Head of caudate nucleus (tissue), 42 donors: Measurements from ENCODE around the gene ATP11B.
A peak's percentile ranks its signal among the peaks of the same experiment; 100 is the strongest.
"Not testable (repeated sequence)": the region's sequence is repeated elsewhere in the genome, so short reads cannot be mapped to it uniquely, and the experiment has no call there.

ENCODE experiments used
- DNase-seq, 42 donors: peaks; one replicate each; pipeline versions ENCODE4 v3.0.0 to v3.0.0-alpha.2; 2020 to 2021; ENCODE audit warnings: mixed read lengths in 7 of 42
- intact Hi-C: fragments of 100-400 bp; cut with DNase I; formaldehyde crosslinking; loops from one replicate; pipeline ENCODE4 v1.15.0; 2022

ATP11B gene

GRCh38 chr3:182818296-182818978 is 25.1 kb downstream of the ATP11B start:
- no peak for DNase-seq
- intact Hi-C loops = no loop called here

GRCh38 chr3:182821221-182821981 is 28.1 kb downstream of the ATP11B start:
- DNase-seq = no peak
- intact Hi-C loops = no loop called here

- intact Hi-C loops, DNase-seq: not testable (repeated sequence)
These were observed 29.0 kb downstream of the ATP11B start for GRCh38 chr3:182822260-182822659.

GRCh38 chr3:182824957-182825356 is 31.7 kb downstream of the ATP11B start:
- intact Hi-C loops = no loop called here
- DNase-seq = no peak

- no peak for DNase-seq
- intact Hi-C loops = no loop called here
These were observed 36.6 kb downstream of the ATP11B start for GRCh38 chr3:182829761-182830405.

GRCh38 chr3:182837855-182838454 is 44.7 kb downstream of the ATP11B start:
- intact Hi-C loops = no loop called here
- DNase-seq = no peak

GRCh38 chr3:182843478-182843877 is 50.2 kb downstream of the ATP11B start:
- no peak for DNase-seq
- intact Hi-C loops = no loop called here

- no peak for DNase-seq
- intact Hi-C loops = no loop called here
These were observed 55.6 kb downstream of the ATP11B start for GRCh38 chr3:182848906-182849305.

GRCh38 chr3:182855076-182855475 is 61.8 kb downstream of the ATP11B start:
- peak in 2 of 42 donors; percentile 9 to 15 for DNase-seq
- intact Hi-C loops = no loop called here

GRCh38 chr3:182861348-182861747 is 68.0 kb downstream of the ATP11B start:
- intact Hi-C loops = no loop called here

GRCh38 chr3:182862159-182862860 is 69.0 kb downstream of the ATP11B start:
- no peak for DNase-seq
- intact Hi-C loops = no loop called here

More at GRCh38 chr3:182861348-182861747, 68.0 kb downstream of the ATP11B start:
- no peak for DNase-seq

GRCh38 chr3:182869059-182869458 is 75.8 kb downstream of the ATP11B start:
- intact Hi-C loops = no loop called here
- no peak for DNase-seq

GRCh38 chr3:182870917-182871316 is 77.6 kb downstream of the ATP11B start:
- DNase-seq, intact Hi-C loops: not testable (repeated sequence)

- no peak for DNase-seq
- intact Hi-C loops = no loop called here
These were observed 85.8 kb downstream of the ATP11B start for GRCh38 chr3:182879031-182879611.

- DNase-seq = no peak
- intact Hi-C loops = no loop called here
These were observed 93.2 kb downstream of the ATP11B start for GRCh38 chr3:182886497-182886896.

- DNase-seq = no peak
- intact Hi-C loops = no loop called here
These were observed 96.8 kb downstream of the ATP11B start for GRCh38 chr3:182889948-182890629.

- no peak for DNase-seq
- intact Hi-C loops = no loop called here
These were observed 98.1 kb downstream of the ATP11B start for GRCh38 chr3:182891364-182891763.

GRCh38 chr3:182892226-182892625 is 98.9 kb downstream of the ATP11B start:
- intact Hi-C loops = no loop called here
- no peak for DNase-seq
